K562 (cell line): ENCODE measurements around the gene NDUFV3. TPM values are rescaled to one million over a fixed set of nuclear protein-coding genes. Genes with fewer than 3 reads are reported as not detected.

Experiments
- MGA ChIP-seq: fragments of 450-650 bp; IDR thresholded peaks from 2 replicates; pipeline ENCODE4 v1.6.1; 2016; ENCODE audit warnings: mild to moderate bottlenecking, moderate library complexity
- POLR2A ChIP-seq: fragments of 450-650 bp; conservative IDR thresholded peaks from 2 replicates; pipeline ENCODE4 v1.6.1; 2016
- polyA plus RNA-seq, 8 experiments: library from polyadenylated mRNA; depleted of rRNA in 4 of 8; stranded (reverse) in 5 of 8; unstranded in 3 of 8; fragments of >200 nt; fragmentation: Nextera tagmentation in 2 of 8; fragmentation: Illumina TruSeq in 1 of 8; extraction: Ambion mirVana in 2 of 8; extraction: Trizol in 1 of 8; gene quantifications; 2 replicates each; pipeline versions ENCODE4 v1.2.1 to v1.2.3, GENCODE V29; 2011 to 2014; ENCODE audit warnings: inconsistent platforms in 1 of 8, missing spikeins in 1 of 8
- total RNA-seq, 7 experiments: library from RNA; depleted of rRNA in 6 of 7; stranded (reverse); fragments of >200 nt in 6 of 7; fragmentation: Illumina TruSeq in 2 of 7; extraction: Trizol in 2 of 7; gene quantifications; 2 replicates each; pipeline versions ENCODE4 v1.2.1 to v1.2.3, GENCODE V29; 2011 to 2021; ENCODE audit warnings: low replicate concordance in 1 of 7
- TF ChIP-seq, protein P1 (sequence below): fragments of 250-450 bp; sonication (Bioruptor Pico); IDR thresholded peaks from 2 replicates; pipeline ENCODE4 v1.8.0; 2022; ENCODE audit warnings: inconsistent platforms, mild to moderate bottlenecking, moderate library complexity, borderline replicate concordance

The NDUFV3 gene
- total and polyA plus RNA-seq, 9 of the 15 experiments (the other 6 are each of a cell fraction or from before 2014, with no cell fraction given), result 19.1 to 87.8 (median 74.3) TPM

- TF ChIP-seq, protein P1, sequence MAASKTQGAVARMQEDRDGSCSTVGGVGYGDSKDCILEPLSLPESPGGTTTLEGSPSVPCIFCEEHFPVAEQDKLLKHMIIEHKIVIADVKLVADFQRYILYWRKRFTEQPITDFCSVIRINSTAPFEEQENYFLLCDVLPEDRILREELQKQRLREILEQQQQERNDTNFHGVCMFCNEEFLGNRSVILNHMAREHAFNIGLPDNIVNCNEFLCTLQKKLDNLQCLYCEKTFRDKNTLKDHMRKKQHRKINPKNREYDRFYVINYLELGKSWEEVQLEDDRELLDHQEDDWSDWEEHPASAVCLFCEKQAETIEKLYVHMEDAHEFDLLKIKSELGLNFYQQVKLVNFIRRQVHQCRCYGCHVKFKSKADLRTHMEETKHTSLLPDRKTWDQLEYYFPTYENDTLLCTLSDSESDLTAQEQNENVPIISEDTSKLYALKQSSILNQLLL (CRISPR knock-in tag), result no peak
- TF ChIP-seq MGA (no peak), POLR2A (no peak)
Observed at GRCh38 chr21:42905195-42905594, 12.1 kb downstream of the NDUFV3 start (continued).
